Measurements from ENCODE around the gene MYOCD. TPM values are rescaled to one million over a fixed set of nuclear protein-coding genes. Genes with fewer than 3 reads are reported as not detected.

Gene MYOCD
- total and polyA plus RNA-seq, 2 donors from 2014 or later, result 0.58 to 4.0 TPM

- no peaks in the 10 kb centered on the region for H3K9me3 ChIP-seq (ENCODE audit: control insufficient read depth in 2 of 3, insufficient read depth in 1 of 3, low read length in 3 of 3)
- DNase-seq, result no peak
- intact Hi-C loops (cut with DNase I), result no loop called here
- no peak for TF ChIP-seq CTCF (IDR thresholded peaks at IDR 0.05; ENCODE audit: borderline replicate concordance, extremely low read depth, insufficient read depth)
- H3K27me3 ChIP-seq (ENCODE audit: control insufficient read depth, insufficient read depth, low read length), result no peaks in the 10 kb centered on the region
- no peak overlapping the region for H3K27ac ChIP-seq (ENCODE audit: low read depth in 2 of 2, low read length in 2 of 2)
- FAIRE-seq, result no peak
- no peak overlapping the region for H3K4me3 ChIP-seq (ENCODE audit: low read length in 3 of 3)
- H3K9ac ChIP-seq (ENCODE audit: low read length in 3 of 3), result no peak overlapping the region
- H3K36me3 ChIP-seq (ENCODE audit: control insufficient read depth in 2 of 3, insufficient read depth in 3 of 3, low read length in 3 of 3), result no peaks in the 10 kb centered on the region
- no peaks in the 10 kb centered on the region for H3K4me1 ChIP-seq (ENCODE audit: control insufficient read depth in 2 of 3, insufficient read depth in 2 of 3, low read depth in 1 of 3, low read length in 3 of 3)
Observed at GRCh38 chr17:12627781-12628451, 37.8 kb upstream of the MYOCD start.

GRCh38 chr17:12631076-12631475 is 34.6 kb upstream of the MYOCD start:
- no peak overlapping the region for H3K27ac ChIP-seq (ENCODE audit: low read depth in 2 of 2, low read length in 2 of 2)
- no peak for DNase-seq
- no peaks in the 10 kb centered on the region for H3K36me3 ChIP-seq (ENCODE audit: control insufficient read depth in 2 of 3, insufficient read depth in 3 of 3, low read length in 3 of 3)
- no peak overlapping the region for H3K4me3 ChIP-seq (ENCODE audit: low read length in 3 of 3)
- no peaks in the 10 kb centered on the region for H3K4me1 ChIP-seq (ENCODE audit: control insufficient read depth in 2 of 3, insufficient read depth in 2 of 3, low read depth in 1 of 3, low read length in 3 of 3)
- no peaks in the 10 kb centered on the region for H3K9me3 ChIP-seq (ENCODE audit: control insufficient read depth in 2 of 3, insufficient read depth in 1 of 3, low read length in 3 of 3)
- no peak for FAIRE-seq
- TF ChIP-seq CTCF (IDR thresholded peaks at IDR 0.05; ENCODE audit: borderline replicate concordance, extremely low read depth, insufficient read depth), result no peak
- H3K27me3 ChIP-seq (ENCODE audit: control insufficient read depth, insufficient read depth, low read length), result no peaks in the 10 kb centered on the region
- H3K9ac ChIP-seq (ENCODE audit: low read length in 3 of 3), result no peak overlapping the region
- intact Hi-C loops (cut with DNase I), result loop anchor here (10.0 kb wide), 1 partner anchor 56 kb away; no protein-coding TSS in a partner anchor

- Histone ChIP-seq H3K4me1 (ENCODE audit: control insufficient read depth in 2 of 3, insufficient read depth in 2 of 3, low read depth in 1 of 3, low read length in 3 of 3) (no peaks in the 10 kb centered on the region), H3K4me3 (ENCODE audit: low read length in 3 of 3) (no peak overlapping the region), H3K27ac (ENCODE audit: low read depth in 2 of 2, low read length in 2 of 2) (no peak overlapping the region), H3K9me3 (ENCODE audit: control insufficient read depth in 2 of 3, insufficient read depth in 1 of 3, low read length in 3 of 3) (no peaks in the 10 kb centered on the region), H3K36me3 (ENCODE audit: control insufficient read depth in 2 of 3, insufficient read depth in 3 of 3, low read length in 3 of 3) (no peaks in the 10 kb centered on the region), H3K9ac (ENCODE audit: low read length in 3 of 3) (no peak overlapping the region), H3K27me3 (ENCODE audit: control insufficient read depth, insufficient read depth, low read length) (no peaks in the 10 kb centered on the region)
- no peak for TF ChIP-seq CTCF (IDR thresholded peaks at IDR 0.05; ENCODE audit: borderline replicate concordance, extremely low read depth, insufficient read depth)
- intact Hi-C loops (cut with DNase I), result loop anchor here (10.0 kb wide), 1 partner anchor 58 kb away; no protein-coding TSS in a partner anchor
- FAIRE-seq, result no peak
- DNase-seq, result no peak
Observed at GRCh38 chr17:12632785-12633184, 32.9 kb upstream of the MYOCD start.

Data from kidney (tissue), 14 donors.